Hematopoietic multipotent progenitor cell treated with erythropoietin and hydrocortisone succinate and interleukin-3 and kit ligand, for 15 days (in vitro differentiated cells): ENCODE data around the gene ATP9B.

Experiments used
- DNase-seq: peaks from one replicate; pipeline ENCODE4 v3.0.0-alpha.2; 2015; ENCODE audit warnings: low spot score

Gene ATP9B

DNA sequence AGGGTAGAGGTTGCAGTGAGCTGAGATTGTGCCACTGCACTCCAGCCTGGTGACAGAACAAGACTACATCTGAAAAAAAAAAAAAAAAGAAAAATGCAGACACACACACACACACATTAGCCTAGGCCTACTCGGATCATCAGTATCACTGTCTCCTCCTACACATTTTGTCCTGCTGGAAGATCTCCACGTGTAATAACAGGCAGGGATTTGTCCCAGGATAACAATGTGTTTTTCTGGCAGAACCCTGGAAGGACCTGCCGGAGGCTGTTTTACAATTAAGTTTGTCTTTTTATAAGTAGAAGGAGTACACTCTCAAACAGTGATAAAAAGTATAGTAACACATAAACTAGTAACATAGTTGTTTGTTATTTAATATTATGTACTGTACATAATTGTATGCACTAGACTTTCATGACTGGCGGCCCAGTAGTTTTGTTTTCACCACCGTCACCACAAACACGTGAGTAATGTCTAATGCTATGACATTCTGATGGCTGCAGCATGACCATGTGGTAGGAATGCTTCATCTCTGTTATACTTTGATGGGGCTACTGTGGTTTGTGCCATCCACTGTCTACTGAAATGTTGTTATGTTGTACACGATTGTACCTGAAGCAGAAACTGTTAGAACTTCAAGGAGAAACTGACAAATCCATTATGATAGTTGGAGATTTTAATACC lies 130.6 kb downstream of the ATP9B start:
- no peak for DNase-seq

DNA sequence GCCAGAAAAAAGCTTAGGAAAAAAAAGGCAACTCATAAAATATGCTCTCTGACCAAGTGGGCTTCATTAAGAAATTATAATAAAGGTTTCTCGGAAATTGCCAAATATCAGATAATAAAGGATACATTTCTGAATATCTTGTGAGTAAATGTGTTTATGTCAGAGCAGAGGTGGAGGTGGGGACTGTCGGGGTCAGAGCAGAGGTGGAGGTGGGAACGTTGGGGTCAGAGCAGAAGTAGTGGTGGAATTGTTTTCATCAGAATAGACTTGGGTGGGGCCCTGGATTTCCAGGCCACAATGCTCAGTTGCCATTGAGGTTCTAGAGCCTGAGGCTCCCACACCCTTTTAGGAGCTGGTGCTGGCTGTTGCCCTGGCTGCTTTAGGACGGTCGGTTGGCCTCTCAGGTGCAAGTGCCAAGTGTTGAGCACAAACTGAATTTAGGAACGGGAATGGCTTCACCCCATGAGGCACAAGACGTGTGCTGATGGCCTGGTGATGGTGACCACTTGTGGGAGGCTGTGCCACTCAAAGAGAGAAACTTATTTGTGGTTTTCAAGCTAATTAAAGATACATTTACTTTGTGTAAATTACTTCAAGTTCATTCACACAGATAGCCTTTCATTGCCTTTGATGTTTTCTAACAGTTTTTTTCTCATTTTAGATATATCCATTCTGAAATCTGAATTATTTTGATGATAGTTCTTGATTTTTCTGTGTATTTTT lies 131.5 kb downstream of the ATP9B start:
- DNase-seq = peak; percentile 48

DNA sequence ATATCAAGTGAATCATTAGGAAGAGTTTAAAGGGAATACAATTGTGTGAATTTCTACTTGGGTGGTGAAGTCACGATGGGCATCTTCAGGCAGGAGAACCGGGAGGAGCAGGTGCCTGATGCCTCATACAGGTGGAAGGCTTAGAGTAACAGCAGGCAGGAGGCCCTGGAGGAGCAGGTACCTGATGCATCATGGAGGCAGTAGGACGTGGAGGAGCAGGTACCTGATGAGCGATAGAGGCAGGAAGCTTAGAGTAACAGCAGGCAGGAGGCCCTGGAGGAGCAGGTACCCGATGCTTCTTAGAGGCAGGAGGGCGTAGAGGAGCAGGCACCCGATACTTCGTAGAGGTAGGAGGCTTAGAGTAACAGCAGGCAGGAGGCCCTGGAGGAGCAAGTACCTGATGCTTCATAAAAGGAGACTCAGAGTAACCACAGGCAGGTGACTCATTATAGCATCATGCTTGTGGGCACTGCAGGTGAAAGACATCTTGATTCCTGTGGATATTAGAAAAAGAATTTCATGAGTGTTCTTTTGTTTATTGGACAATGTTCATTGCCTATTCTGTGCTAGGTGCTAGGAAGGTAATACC lies 133.9 kb downstream of the ATP9B start:
- no peak for DNase-seq

DNA sequence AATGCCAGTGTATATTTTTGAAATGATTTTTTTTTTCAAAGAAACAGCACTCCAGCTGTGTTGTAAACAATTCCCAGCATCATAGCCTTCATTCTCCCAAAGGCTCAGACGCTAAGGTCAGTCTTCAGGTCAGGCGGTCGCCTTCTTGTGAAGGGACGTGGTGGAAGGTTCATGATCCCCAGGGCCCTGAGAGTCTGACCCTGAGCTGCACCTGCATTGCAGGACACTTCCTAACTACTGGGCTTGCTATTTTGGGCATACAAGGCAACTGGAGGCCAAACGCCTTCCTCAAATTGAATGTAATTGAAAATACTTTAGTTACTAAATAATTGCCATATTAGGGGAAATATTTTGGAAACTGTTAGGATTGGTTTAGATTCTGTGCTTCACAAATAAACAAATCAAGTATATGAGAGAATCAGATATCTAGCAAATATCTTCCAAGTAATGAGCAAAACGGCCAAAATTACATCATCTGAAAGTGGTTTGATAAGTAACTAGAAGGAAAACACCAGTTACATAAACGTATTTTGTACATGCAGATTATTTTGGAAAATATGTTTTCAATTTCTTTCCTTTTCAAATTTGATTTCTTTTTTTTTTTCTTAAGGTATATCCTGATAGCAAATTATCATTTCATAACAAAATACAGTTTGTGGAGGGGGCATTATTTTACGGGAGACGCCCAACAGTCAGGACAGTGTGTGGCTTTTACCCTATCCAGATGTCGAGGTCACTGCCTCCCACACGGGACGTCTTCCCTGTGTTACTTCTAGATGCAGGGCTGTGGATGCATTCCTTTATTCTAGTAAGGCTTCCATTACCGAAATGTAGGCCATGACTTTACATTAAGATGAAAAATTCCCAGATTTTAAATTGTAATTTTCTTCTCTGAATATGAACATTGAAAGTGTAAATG lies 136.0 kb downstream of the ATP9B start:
- no peak for DNase-seq

DNA sequence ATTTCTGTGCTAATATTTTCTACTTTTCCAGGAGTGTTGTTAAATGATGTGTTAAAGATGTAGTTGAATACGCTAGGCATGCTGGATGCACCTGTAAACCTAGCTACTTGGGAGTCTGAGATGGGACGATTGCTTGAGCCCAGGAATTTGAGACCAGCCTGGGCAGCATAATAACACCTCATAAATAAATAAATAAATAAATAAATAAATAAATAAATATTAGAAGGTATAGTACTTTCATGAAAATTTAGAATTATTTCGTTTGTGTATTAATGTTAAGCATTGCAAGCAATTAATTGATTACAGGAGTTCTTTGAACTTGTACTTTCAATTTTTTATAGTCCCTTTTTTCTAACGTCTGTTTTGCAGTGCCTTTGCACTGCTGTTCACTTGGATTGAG lies 137.2 kb downstream of the ATP9B start:
- DNase-seq = no peak

DNA sequence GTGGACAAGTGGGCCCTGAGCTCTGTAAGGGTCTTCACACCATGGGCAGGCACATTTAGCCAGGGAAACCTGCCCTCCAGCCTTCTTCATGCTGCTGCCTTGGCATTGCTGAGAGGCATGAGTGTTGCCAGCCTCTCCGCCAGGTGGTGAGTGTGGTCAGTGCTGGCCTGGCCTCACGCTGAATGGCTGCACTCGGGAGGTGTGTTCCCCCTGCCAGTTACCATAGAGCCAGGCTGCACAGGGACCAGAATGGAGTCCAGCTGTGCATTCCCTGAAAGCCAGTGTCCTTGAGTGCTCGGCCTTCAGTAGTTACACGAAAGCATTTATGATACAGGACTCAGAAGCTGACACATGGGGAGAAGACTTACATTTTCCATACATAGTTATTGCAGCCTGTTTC lies 139.7 kb downstream of the ATP9B start:
- DNase-seq = no peak

DNA sequence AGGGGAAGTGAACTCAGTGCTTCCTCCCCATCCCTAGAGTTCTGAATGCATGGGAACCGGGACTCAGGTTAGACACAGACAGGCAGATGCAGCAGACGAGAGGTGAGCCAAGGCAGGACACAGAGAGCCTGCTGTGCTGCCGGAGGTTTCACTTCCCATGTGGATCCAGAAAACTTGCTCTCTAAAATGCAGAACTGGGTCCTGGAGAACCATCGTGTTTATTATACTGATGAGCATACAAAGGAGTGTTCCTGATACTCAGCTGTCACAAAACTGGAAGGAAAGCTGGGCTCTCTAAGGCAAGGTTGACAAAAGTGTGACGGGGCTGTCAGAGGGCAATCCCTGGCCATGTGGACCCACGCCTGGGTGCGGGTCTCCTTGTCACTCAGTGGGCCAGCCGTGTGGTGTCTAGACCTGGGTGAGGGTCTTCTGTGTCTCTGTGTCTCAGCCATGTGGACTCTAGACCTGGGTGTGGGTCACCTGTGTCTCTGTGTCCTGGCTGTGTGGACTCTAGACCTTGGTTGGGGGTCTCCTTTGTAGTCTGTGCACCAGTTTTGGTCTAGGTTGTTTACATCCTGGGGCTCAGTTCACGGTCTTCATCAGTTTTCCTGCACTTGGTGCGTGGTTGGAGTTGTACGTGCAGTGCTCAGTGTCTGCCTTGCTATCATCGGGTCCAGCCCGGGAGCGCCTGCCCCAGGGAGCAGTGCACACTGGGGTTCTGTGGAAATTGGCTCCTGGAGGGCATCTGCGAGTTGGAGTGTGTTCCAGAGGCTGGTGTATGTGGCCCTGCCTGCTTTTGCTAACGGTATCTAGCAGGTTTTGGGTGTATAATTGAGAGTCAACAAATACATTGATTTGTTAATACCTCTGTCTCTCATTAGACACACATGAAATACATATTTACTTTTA lies 141.1 kb downstream of the ATP9B start:
- DNase-seq = no peak

DNA sequence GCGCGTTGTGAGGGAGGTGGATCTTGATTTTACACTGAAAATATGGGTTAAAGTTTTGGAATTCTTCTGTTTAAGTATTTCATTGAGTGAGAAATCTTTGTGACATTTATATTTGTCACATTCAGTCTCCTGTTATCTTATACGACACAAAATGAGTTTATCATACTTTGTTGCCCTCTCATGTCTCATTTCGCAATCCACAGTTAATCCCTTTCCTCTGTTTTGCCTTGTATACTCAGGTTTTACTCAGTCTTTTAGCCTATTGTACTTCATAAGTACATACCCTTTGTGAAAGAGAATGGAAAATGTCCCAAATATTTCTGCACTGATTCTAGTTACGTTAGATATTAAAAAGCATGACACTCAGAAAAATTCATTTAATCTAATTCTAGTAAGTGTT lies 142.7 kb downstream of the ATP9B start:
- DNase-seq = no peak

DNA sequence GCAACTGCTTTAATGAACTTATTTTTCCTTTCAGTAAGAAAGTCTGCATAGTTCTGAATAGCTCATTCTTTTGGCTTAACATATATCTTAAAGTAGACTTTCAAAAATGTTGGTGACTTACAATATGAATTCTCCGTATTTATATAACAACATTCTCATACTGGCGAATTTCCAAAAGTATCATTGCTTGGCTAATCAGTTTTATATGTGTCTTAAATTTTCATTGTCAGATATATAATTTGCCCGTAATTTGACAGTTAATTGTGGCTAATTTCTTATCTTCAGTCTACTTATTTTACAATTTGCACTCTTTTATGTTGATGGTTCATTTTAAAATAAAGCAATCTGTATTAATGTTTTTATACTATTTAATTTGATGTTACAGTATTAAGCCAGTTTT lies 144.9 kb downstream of the ATP9B start:
- no peak for DNase-seq

DNA sequence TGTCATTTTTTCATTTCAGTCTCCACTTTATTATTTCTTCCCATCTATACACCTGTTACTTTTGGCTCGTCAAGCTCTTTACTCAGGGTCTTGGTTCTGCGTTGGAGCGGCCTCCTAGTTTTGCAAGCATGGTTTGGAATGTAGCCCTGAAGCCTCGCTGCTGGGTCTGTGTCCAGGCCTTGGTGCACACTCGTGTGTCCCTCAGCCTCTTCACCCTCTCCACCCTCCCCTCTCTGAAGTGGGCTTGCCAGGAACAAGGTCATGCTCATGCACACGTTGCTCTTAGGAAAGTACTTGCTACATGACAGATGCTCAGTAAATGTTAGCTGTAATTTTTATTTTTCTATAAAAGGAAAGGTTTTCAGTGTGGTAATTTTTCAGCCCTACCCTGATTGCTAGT lies 147.0 kb downstream of the ATP9B start:
- no peak for DNase-seq

DNA sequence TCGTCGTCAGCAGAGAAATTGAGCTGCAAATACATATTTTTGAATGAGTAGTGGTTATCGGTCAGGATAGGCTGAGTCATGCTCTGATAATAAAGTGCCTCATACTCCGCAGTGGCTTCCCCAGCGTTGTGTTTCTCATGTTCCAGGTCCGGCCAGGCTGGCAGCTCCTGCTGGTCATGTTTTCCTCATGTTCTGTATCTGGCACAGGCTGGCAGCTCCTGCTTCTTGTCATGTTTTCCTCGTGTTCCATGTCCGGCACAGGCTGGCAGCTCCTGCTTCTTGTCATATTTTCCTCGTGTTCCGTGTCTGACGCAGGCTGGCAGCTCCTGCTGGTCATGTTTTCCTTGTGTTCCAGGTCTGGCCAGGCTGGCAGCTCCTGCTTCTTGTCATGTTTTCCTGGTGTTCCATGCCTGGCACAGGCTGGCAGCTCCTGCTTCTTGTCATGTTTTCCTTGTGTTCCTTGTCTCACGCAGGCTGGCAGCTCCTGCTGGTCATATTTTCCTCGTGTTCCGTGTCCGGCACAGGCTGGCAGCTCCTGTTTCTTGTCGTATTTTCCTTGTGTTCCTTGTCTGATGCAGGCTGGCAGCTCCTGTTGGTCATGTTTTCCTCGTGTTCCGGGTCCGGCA lies 148.9 kb downstream of the ATP9B start:
- no peak for DNase-seq

DNA sequence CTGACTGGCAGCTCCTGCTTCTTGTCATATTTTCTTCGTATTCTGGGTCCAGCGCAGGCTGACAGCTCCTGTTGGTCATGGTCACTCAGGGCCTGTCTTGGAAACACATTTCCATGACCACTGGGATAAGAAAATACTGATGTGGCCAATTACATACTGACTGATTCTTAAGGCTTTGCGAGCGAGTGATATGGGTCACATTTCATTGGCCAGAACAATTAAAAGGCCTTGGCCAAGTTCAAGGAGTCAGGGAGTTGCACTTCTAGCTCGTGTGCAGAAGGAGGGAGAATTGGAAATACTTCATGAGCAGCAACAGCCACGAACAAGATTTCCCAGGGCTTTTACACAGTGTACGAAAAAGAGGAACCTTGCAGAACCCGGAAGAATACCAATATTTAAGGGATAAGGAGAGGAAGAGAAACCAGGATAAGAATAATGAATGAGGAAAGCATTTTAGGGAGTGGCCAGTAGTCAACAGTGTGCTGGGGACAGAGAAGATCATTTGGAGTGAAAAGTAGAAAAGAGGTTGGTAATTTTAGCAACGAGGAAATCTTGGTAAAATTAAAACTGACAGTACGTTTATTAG lies 149.5 kb downstream of the ATP9B start:
- no peak for DNase-seq

DNA sequence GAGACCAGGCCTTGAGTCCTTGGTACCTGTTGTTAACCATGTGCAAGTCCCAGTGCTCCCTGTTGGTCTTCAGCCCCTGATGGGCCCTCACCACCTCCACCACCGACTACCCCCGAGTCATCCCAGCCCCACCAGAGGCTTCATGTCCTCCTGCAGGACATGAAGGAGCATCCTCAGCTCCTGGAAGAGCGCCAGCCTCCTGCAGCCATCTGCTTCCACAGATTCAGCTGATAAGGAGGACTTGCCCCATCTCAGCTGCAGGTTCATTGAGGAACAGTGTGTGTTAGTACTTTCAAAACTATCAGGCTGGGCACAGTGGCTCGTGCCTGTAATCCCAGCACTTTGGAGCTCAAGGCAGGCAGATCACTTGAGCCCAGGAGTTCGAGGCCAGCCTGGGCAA lies 151.9 kb downstream of the ATP9B start:
- no peak for DNase-seq

DNA sequence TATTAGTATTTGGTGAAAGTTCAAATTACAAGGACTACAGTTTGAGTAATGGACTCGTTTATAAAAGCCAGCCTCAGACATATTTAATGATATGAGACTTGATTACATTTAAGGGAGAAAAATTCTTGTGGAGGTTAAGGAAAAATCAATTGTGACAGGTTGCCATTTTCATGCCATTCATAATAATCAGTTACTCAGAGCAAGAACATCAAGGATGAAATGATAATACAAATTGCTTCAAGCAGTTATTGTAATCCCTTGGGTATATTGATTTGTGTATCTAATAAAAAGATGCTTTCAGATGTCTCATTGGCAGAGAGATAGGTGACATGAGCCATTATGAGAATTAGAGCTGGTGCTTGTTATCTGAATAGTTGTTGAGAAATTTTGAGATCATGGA lies 153.6 kb downstream of the ATP9B start:
- no peak for DNase-seq

DNA sequence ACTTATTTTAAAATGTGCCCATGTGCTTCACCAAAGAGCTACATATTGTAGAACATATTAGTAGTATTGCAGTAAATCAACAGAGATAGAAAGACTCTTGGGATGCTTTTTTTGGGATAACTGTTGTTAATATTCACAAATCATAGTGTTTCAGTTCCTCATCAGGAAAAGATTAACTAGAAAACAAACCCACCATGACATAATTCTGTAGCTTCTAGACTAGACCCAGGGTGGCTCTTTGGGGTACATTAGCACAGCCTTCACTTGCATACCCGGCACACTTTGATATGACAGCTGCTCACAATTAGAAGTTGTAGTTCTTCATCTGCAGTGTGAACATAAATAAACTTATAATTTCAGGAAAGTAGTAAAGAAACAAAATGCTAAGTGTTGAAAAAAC lies 154.2 kb downstream of the ATP9B start:
- no peak for DNase-seq

DNA sequence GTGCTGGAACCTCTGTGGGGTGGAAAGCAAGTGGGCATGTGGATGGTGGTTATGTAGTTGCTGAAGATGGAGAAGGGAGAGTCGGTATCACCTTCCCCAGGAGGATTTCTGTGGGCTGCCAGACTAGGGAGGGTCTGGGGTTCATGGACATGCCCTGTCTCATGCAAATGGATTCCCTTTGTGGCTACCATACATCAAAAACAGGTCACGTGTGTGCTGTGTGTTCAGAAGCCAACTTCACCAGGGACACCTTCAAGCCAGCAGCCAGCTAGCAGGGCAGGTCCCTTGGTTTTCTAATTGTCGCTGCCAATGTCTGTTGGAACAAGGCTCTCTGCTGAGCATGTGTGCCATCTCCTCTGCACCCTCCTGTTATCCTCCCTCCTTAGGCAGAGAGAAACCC lies 155.2 kb downstream of the ATP9B start:
- no peak for DNase-seq

DNA sequence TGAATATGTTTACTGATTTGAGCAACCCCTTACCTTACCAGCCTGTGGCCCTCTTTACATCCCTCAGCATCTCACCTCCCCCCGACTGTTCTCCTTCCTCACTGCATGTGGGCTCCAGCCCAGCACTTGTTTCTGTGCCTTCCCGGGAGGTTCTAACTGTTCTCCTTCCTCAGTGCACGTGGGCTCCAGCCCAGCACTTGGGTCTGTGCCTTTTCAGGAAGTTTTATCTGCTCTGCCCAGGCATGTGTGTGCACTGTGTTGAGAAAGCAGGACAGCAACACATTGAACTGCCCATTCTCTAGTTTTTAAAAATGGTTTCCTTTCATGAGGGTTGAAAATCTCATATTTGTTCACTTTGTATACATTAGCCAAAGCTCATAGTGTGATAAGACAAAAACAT lies 158.4 kb downstream of the ATP9B start:
- no peak for DNase-seq

DNA sequence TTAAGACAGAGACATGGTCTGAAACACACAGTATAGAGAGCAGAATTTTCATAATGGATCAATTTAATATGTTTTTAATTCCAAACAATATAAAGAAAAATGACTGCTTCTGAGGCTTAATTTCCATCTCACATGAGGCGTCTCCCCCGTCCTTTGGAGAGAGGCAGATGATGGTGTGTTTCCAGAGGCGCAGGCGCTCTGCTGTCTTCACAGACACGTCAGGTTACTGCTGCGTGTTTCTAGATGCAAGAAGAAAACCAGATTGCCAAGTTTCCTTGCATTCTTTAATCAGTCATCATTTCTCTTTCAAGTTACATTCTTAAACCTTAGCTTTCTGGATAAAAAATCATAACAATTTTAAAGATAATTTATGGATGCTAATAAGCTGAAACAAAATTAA lies 160.2 kb downstream of the ATP9B start:
- DNase-seq = no peak

DNA sequence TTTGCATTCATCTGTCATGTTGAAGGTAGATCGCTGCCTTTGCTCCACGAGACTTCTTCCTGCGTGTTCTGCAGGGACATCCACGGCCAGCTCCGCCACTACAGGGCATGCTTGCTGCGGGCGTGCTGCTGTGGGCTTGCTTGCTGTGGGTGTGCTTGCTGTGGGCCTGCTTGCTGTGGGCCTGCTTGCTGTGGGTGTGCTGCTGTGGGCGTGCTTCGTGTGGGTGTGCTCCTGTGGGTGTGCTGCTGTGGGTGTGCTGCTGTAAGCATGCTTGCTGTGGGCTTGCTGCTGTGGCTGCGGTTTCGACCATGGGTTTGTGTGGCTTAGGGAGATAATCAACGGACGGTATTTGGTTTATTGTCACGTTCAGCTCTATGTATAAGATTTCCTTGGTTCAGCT lies 165.2 kb downstream of the ATP9B start:
- DNase-seq = no peak

DNA sequence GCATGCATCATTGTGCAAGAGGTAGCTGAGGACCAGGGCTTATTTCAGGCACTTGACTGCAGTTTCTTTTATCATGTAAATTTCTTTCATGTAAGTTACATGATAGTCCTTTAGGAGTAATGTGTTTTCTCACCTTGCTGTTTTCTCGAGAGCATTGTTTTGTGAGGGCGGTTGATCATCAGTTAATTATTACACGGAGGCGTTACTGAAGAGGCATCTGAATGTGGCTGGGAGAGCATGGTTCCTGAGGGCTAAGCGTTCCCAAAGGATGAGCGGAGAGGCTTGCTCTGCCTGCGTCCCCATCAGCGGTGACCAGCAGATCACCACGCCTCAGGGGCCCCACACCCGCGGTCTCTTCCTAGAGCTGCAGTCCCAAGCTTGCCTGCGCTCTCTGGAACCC lies 170.4 kb downstream of the ATP9B start:
- no peak for DNase-seq

DNA sequence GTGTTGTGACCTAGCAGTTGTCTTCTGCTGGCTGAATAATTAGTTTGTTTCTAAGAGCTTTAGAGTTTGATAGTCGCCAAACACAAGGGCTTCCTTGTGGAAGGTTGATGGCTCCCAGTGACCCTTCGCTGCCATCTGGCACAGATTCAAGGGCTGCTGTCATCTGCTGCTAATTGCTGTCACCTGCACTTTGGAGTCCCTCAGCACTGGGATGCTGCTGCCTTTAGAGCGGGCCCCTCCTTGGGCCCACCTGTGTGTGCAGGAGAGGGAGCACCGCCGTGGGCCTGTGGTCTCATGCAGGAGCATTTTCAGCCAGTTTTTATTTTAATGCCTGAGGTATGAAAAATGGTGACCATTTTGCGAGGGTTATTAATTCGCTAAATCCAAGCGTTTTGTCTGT lies 172.6 kb downstream of the ATP9B start:
- DNase-seq = no peak
